ENCODE measurements around the gene IRF8.

GRCh38 chr16:85959686-85960085 is 60.7 kb downstream of the IRF8 start:
- TF ChIP-seq CTCF (IDR thresholded peaks at IDR 0.05 in 4 of 5, conservative IDR thresholded peaks at IDR 0.05 in 1 of 5) (no peak), POLR2A (IDR thresholded peaks at IDR 0.05) (no peak)

Measured in gastrocnemius medialis (tissue), 4 donors.